GM11168 (cell line): Measurements from ENCODE around the gene FAM76A.

Experiments
- in situ Hi-C: fragments of 300-500 bp; cut with MboI; formaldehyde crosslinking; loops from one replicate; pipeline ENCODE4 v1.12.0; 2022; ENCODE audit warnings: low sequenced_read_pairs; ENCODE audit not compliant: unreplicated experiment

The FAM76A gene

DNA sequence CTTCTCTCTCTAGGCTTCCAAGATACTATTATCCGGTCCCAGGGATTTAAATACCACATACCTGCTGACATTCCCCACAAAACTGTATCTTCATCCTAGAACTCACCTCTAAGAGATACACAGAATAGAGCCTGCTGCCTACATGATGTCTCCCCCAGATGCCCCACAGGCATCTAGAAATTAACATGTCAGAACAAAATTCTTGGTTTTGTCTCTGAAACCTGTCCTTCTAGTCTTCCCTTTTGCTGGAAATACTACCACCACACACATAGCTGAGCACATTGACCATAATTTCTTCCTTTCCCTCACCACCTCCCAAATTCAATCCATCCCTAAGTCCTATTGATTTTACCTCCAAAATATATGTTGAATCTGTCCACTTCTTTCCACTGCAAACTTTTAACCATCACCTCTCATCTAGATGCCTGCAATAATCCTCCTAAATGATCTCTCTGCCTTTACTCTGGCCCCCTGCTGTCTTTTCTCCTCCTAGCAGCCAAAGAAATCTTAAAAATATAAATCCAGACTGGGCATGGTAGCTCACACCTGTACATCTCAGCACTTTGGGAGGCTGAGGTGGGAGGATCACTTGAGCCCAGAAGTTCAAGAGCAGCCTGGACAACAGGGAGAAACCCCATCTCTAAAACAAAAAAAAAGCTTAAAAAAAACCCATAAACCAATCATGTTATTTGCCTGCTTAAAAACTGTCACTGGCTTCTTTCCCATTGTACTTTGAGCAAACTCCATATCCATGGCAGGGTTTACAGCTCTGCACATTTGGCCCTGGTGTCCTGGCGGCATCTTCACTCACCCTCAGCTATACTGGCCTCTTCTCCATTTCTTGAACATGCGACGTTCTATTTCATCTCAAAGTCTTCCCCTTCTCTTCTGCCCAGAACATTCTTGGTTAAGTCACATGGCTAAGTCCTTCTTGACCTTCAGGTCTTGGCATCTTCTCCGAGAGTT, 6.2 kb upstream of the FAM76A start:
- in situ Hi-C loops, result no loop called here

- in situ Hi-C loops, result no loop called here
Measured at GRCh38 chr1:27724961-27725373, 794 bp upstream of the FAM76A start.

- in situ Hi-C loops, result no loop called here
Measured at GRCh38 chr1:27726173-27727044, 648 bp downstream of the FAM76A start.

- in situ Hi-C loops, result no loop called here
Measured at GRCh38 chr1:27727126-27727525, 1.4 kb downstream of the FAM76A start.

DNA sequence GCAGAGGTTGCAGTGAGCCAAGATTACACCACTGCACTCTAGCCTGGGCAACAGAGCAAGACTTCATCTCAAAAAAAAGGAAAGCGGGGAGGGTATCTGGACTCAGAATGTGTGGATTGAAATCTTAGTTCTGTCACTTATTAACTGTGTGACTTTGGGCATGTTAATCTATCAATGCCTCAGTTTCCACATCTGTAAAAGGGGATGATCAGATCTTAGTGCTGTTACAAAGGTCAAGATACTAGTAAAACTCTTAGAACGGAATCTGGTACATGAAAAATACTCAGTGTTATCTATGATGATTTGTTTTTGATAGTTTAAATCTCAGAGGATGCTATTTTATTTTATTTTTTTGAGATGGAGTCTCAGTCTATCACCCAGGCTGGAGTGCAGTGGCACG, 10.5 kb downstream of the FAM76A start:
- in situ Hi-C loops, result no loop called here

- in situ Hi-C loops, result no loop called here
Measured at GRCh38 chr1:27741121-27741520, 15.4 kb downstream of the FAM76A start.

DNA sequence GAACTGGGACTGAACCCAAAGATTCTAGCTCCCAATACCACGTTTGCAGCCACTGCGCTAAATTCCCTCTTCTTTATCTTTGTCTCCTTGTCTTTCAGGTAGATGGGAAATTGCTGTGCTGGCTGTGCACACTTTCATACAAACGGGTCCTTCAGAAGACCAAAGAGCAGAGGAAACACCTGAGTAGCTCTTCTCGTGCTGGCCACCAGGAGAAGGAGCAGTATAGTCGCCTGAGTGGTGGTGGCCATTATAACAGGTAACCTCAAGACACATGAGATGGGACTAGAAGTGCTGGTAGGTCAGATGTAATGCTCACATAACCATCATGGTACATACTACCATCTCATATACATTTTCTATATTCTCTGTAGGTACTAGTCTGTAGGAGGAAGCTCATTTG, 18.8 kb downstream of the FAM76A start:
- in situ Hi-C loops, result no loop called here

DNA sequence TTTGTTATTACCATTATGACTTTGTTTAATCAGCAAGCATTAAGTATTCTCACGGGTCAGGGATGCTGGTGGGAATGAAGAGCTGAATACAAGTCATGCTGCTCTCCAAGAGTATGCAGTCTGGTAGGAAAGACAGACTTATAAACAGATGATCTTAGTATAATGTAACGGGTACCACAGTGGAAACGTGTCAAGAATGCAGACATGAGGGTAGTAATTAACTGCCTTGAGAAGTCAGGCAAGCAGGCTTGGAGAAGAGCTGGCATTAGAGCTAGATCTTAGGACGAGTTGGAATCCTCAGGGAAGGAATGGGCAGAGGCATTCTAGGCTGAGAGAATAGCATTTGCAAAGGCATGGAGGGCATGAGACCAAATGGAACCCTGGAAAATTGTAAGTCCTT, 19.7 kb downstream of the FAM76A start:
- in situ Hi-C loops, result no loop called here

GRCh38 chr1:27752360-27752759, 26.6 kb downstream of the FAM76A start:
- in situ Hi-C loops, result no loop called here

DNA sequence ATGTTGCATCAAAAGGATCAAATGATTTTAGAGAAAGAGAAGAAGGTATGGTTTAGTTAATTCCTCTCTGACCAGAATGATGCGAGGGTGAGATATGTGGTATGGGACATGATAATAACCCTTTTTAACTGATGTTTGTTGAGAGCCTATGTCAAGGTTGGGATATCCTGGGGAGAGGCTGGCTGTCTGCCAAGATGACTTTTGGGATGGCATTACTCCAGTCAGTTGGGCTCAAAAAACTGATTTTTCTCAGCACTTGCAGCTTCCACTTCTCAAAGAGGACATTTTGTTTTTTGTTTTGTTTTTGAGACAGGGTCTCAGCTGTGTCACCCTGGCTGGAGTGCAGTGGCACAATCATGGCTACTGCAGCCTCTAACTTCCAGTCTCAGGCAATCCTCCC, 29.5 kb downstream of the FAM76A start:
- in situ Hi-C loops, result no loop called here

DNA sequence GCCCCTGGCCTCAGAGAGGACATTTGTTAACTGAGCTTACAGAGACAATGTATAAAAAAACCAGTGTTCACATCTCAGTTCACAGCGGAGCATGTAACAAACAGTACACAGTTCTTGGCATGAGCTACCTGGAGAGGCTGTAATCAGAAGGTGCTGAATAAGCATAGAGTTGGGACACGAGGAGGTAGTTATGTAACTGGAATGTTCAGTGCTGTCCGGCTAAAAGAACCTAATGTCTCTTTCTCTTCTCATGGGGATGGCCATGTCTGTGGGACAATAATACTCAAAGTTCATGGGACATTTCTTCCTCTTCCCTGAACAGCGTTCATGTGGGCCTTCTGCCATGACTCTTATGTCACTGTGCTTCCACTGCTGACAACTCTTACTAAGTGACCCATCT, 30.1 kb downstream of the FAM76A start:
- in situ Hi-C loops, result no loop called here

DNA sequence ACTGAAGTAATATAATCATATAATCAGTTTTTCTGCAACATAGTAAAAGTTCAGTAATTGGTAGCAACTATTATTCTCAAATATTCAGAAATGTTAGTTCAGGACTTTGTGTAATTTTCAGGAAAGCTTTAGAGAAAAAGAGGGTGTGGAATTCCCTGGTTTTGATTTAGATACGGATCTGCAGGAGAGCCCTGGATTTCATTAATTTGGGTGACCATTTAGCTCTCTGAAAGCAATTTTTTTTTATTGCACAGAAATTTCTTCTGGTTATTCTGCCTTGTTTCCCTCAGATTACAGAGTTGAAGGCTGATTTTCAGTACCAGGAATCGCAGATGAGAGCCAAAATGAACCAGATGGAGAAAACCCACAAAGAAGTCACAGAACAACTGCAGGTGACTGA, 33.5 kb downstream of the FAM76A start:
- in situ Hi-C loops, result no loop called here

DNA sequence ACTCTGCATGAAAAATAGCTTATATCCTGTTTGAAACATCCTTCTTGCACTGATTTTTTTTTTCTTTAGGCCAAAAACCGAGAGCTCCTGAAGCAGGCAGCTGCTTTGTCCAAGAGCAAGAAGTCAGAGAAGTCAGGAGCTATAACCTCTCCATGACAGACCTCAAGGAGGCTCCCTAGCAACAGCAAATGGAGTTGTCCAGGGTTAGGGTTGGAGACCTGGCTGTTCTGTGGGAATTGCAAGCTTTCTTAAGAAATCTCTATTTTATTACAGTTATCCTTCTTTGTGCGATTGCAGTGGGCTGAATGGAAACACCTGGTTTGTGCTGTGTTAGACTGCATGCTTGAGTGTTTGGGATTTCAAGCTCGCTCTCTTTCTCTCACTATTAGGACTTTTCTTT, 34.7 kb downstream of the FAM76A start:
- in situ Hi-C loops, result no loop called here

DNA sequence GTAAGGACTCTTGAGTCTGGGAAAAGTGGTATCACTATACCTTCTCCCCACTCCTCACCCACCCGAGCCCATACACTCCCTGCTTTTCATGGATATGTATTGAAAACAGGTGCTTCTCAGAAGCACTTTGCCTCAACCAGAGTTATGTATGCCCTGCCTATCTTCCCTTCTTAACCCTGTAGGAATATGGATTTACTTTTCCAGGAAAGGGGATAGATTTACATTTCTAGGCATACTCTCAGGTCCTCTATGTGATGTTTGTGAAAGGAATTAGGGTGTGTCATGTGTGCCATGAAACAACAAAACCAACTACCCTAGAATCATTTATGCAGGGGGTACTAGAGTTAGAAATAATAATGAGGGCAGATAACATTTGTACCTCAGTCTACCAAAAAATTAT, 36.3 kb downstream of the FAM76A start:
- in situ Hi-C loops, result no loop called here

- in situ Hi-C loops, result no loop called here
Measured at GRCh38 chr1:27763358-27763757, 37.6 kb downstream of the FAM76A start.

- in situ Hi-C loops, result no loop called here
Measured at GRCh38 chr1:27770293-27770830, 44.6 kb downstream of the FAM76A start.

DNA sequence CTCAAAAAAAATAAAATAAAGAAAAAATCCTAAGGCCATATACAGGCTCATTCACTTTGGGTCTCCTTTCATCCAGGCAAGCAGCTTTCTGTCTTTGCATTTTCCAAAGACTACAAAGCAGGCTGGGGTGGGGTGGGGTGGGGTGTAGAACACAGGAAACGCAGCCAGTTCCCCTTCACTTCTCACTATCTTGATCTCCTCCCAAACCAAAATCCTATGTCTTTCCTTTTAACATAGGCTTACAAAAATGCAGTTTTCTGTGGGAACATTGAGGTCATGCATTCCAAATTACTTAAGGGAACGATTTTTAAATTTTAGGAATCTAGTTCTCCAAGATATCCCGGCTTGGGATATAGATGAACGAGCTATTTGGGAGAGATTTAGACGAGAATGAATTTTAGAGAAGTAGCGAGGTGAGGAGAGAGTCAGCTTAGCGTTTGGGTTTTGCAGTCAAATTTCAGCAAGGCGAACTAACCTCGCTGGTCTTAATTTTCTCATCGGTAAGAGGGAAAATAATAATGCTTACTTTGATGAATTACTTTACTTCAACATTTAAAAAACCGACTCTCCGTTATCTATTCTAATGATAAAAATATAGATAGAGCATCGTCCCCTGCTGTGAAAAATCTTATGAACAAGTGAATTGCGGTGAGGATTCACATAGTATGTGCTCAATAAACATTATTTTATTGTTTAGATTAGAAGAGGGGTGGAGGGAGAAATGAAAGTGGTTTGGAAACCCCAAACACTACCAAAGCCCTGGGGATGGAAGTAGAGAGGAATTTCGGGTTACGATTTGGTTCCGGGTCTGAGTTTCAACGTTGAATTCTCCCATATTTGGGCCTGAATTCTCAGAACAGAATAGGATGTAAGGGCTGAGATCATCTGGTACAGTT, 46.5 kb downstream of the FAM76A start:
- in situ Hi-C loops, result no loop called here

- in situ Hi-C loops, result no loop called here
Measured at GRCh38 chr1:27772932-27773825, 47.4 kb downstream of the FAM76A start, which contains the start of gene STX12. Gene STX12, plus strand, starts transcription at chr1:27773219. Its CDS starts 89 bp downstream, at chr1:27773308.
